ENCODE data around the gene HPCA.

- TF ChIP-seq POLR2A (IDR thresholded peaks at IDR 0.05): no peak
- TF ChIP-seq, protein P1, sequence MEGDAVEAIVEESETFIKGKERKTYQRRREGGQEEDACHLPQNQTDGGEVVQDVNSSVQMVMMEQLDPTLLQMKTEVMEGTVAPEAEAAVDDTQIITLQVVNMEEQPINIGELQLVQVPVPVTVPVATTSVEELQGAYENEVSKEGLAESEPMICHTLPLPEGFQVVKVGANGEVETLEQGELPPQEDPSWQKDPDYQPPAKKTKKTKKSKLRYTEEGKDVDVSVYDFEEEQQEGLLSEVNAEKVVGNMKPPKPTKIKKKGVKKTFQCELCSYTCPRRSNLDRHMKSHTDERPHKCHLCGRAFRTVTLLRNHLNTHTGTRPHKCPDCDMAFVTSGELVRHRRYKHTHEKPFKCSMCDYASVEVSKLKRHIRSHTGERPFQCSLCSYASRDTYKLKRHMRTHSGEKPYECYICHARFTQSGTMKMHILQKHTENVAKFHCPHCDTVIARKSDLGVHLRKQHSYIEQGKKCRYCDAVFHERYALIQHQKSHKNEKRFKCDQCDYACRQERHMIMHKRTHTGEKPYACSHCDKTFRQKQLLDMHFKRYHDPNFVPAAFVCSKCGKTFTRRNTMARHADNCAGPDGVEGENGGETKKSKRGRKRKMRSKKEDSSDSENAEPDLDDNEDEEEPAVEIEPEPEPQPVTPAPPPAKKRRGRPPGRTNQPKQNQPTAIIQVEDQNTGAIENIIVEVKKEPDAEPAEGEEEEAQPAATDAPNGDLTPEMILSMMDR (IDR thresholded peaks at IDR 0.05): no peak
Observed at GRCh38 chr1:32925403-32926162, 39.3 kb downstream of the HPCA start.

Measured in heart left ventricle (tissue), 13 donors.